ENCODE results near the gene REC8.

DNA sequence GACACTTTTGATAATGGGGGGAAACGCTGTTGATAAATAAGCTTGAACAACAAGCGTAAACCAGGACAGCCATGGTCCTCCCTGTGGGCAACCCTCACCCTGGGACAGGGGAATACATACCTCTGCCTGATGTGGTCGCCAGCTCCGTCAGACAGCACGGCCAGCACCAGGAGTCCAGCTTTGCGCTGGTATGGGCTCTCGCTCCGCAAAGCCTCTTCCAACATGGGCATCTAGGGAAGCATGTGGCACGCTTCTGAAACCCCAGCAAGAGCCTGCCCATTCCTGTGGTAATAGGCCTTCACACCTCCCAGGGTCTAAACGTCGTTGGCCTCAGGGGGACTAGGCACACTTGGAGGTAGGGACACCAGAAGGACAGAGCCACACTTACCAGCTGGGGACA lies 13.9 kb downstream of the REC8 start:
- TF ChIP-seq, protein P1, sequence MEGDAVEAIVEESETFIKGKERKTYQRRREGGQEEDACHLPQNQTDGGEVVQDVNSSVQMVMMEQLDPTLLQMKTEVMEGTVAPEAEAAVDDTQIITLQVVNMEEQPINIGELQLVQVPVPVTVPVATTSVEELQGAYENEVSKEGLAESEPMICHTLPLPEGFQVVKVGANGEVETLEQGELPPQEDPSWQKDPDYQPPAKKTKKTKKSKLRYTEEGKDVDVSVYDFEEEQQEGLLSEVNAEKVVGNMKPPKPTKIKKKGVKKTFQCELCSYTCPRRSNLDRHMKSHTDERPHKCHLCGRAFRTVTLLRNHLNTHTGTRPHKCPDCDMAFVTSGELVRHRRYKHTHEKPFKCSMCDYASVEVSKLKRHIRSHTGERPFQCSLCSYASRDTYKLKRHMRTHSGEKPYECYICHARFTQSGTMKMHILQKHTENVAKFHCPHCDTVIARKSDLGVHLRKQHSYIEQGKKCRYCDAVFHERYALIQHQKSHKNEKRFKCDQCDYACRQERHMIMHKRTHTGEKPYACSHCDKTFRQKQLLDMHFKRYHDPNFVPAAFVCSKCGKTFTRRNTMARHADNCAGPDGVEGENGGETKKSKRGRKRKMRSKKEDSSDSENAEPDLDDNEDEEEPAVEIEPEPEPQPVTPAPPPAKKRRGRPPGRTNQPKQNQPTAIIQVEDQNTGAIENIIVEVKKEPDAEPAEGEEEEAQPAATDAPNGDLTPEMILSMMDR (IDR thresholded peaks at IDR 0.05; ENCODE audit: insufficient read depth, low read depth, low read length) = no peak
- TF ChIP-seq EZH2 (IDR thresholded peaks at IDR 0.05; ENCODE audit: insufficient read depth, low read length) = no peak
